SK-N-SH treated with all-trans-retinoic acid at 6 μM for 48 hours (cell line): ENCODE measurements around the gene SMIM5.

Experiments used
- ATAC-seq: fragments of 200-7000 bp; cut with Tn5 transposase; 3 replicates; pipeline ENCODE4 v1.9.1; 2020; ENCODE audit warnings: mild to moderate bottlenecking, moderate library complexity
- ARNTL ChIP-seq: fragments of 450-650 bp; formaldehyde crosslinking; IDR thresholded peaks from 2 replicates; pipeline ENCODE4 v1.5.0; 2020; ENCODE audit warnings: low read depth, mild to moderate bottlenecking, moderate library complexity, borderline replicate concordance
- BACH2 ChIP-seq: fragments of 250-450 bp; sonication (Bioruptor Pico); IDR thresholded peaks from 2 replicates; pipeline ENCODE4 v1.9.0; 2021; ENCODE audit warnings: mild to moderate bottlenecking, borderline replicate concordance
- CSDC2 ChIP-seq: fragments of 250-450 bp; sonication (Bioruptor Pico); IDR thresholded peaks from 2 replicates; pipeline ENCODE4 v1.5.0; 2020; ENCODE audit warnings: mild to moderate bottlenecking, moderate library complexity
- GLIS3 ChIP-seq: fragments of 250-450 bp; sonication (Bioruptor Pico); IDR thresholded peaks from 2 replicates; pipeline ENCODE4 v1.5.0; 2020; ENCODE audit warnings: mild to moderate bottlenecking, moderate library complexity
- ISL1 ChIP-seq: fragments of 250-450 bp; sonication (Bioruptor Pico); IDR thresholded peaks from 2 replicates; pipeline ENCODE4 v2.1.2; 2022; ENCODE audit warnings: mild to moderate bottlenecking, moderate library complexity
- PPARA ChIP-seq: fragments of 250-450 bp; sonication (Bioruptor Pico); IDR thresholded peaks from 2 replicates; pipeline ENCODE4 v1.5.0; 2020; ENCODE audit warnings: mild to moderate bottlenecking, borderline replicate concordance
- RARB ChIP-seq: fragments of 250-450 bp; sonication (Bioruptor Pico); IDR thresholded peaks from 2 replicates; pipeline ENCODE4 v1.8.0; 2021; ENCODE audit warnings: mild to moderate bottlenecking, moderate library complexity
- SNAI2 ChIP-seq: fragments of 250-450 bp; sonication (Bioruptor Pico); IDR thresholded peaks from 2 replicates; pipeline ENCODE4 v1.5.0; 2020; ENCODE audit warnings: mild to moderate bottlenecking, moderate library complexity
- TCF4 ChIP-seq: fragments of 250-450 bp; sonication (Bioruptor Pico); IDR thresholded peaks from 2 replicates; pipeline ENCODE4 v1.8.0; 2021; ENCODE audit warnings: mild to moderate bottlenecking, moderate library complexity, borderline replicate concordance
- TOX ChIP-seq: fragments of 250-450 bp; sonication (Bioruptor Pico); IDR thresholded peaks from 2 replicates; pipeline ENCODE4 v1.8.0; 2021; ENCODE audit warnings: mild to moderate bottlenecking, moderate library complexity, borderline replicate concordance
- ZC3H10 ChIP-seq: fragments of 250-450 bp; sonication (Bioruptor Pico); IDR thresholded peaks from 2 replicates; pipeline ENCODE4 v1.5.1; 2021; ENCODE audit warnings: mild to moderate bottlenecking, moderate library complexity
- ZFP3 ChIP-seq: fragments of 250-450 bp; sonication (Bioruptor Pico); IDR thresholded peaks from 2 replicates; pipeline ENCODE4 v1.5.0; 2020; ENCODE audit warnings: mild to moderate bottlenecking, moderate library complexity
- ZFP30 ChIP-seq: fragments of 450-650 bp; formaldehyde crosslinking; IDR thresholded peaks from 2 replicates; pipeline ENCODE4 v1.5.0; 2022; ENCODE audit warnings: mild to moderate bottlenecking, moderate library complexity
- ZNF565 ChIP-seq: fragments of 450-650 bp; formaldehyde crosslinking; conservative IDR thresholded peaks from 2 replicates; pipeline ENCODE4 v1.5.0; 2020; ENCODE audit warnings: low read depth, mild to moderate bottlenecking, moderate library complexity
- ZNF70 ChIP-seq: fragments of 450-650 bp; formaldehyde crosslinking; IDR thresholded peaks from 2 replicates; pipeline ENCODE4 v1.5.0; 2020; ENCODE audit warnings: mild to moderate bottlenecking, moderate library complexity
- ZNF8 ChIP-seq: fragments of 450-650 bp; formaldehyde crosslinking; IDR thresholded peaks from 2 replicates; pipeline ENCODE4 v1.5.0; 2020; ENCODE audit warnings: mild to moderate bottlenecking, moderate library complexity
- TF ChIP-seq, protein P1 (sequence below): fragments of 250-450 bp; sonication (Bioruptor Pico); IDR thresholded peaks from 2 replicates; pipeline ENCODE4 v1.8.0; 2021; ENCODE audit warnings: low read depth, mild to moderate bottlenecking, moderate library complexity, borderline replicate concordance
- TF ChIP-seq, protein P2 (sequence below): fragments of 250-450 bp; sonication (Bioruptor Pico); IDR thresholded peaks from 2 replicates; pipeline ENCODE4 v1.8.0; 2020; ENCODE audit warnings: mild to moderate bottlenecking, moderate library complexity, borderline replicate concordance
- TF ChIP-seq, protein P3 (sequence below): fragments of 250-450 bp; sonication (Bioruptor Pico); IDR thresholded peaks from 2 replicates; pipeline ENCODE4 v1.5.0; 2020; ENCODE audit warnings: mild to moderate bottlenecking, moderate library complexity
- TF ChIP-seq, protein P4 (sequence below): fragments of 250-450 bp; sonication (Bioruptor Pico); IDR thresholded peaks from 2 replicates; pipeline ENCODE4 v1.5.1; 2020; ENCODE audit warnings: low read depth, mild to moderate bottlenecking, moderate library complexity

Gene SMIM5

DNA sequence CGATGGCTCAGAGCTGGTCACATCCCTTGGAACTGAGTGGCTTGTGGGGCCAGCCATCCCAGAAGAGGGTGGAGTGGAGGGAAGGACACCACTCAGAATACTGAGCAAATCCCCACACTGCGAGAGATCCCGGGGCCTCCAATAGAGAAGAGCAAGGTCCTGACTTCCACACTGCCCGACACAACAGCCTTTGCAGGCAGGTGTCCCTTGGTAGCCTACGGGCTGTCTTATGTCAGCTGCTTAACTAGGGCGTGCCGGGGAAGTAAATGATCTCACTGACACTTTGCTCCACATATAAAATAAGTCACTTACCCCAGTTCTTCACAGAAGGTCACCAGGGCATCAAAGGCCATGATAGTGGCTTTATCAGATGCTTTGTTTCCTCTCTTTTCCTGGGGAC lies 17.6 kb downstream of the SMIM5 start:
- ATAC-seq, result no peak

DNA sequence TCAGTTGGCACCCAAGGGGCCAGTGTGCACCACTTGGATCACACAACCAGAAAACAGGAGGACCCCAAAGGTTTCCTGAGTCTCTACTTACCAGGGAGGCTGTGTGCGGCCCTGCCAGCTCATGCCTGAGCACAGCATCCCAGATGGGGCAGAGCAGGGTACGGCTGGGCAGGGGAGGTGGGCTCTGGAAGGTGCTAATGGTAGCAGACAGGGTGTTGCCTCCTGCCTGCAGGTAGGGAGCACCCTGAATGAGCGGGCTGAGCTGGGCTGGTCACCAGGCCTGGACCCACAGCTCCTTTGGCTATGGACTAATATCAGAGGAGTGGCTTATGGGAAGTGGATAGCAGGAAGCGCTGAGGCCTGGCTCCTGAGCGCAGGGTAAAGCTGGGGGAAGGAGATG lies 19.1 kb downstream of the SMIM5 start:
- no peak for ATAC-seq
- TF ChIP-seq PPARA (no peak), ZNF565 (CRISPR knock-in tag) (no peak), ZFP30 (CRISPR knock-in tag) (no peak), TOX (CRISPR knock-in tag) (no peak), ISL1 (CRISPR knock-in tag) (no peak), SNAI2 (CRISPR knock-in tag) (no peak), ARNTL (CRISPR knock-in tag) (no peak), BACH2 (CRISPR knock-in tag) (no peak), ZNF8 (no peak), CSDC2 (no peak), ZFP3 (CRISPR knock-in tag) (no peak), RARB (CRISPR knock-in tag) (no peak), ZNF70 (CRISPR knock-in tag) (no peak), TCF4 (CRISPR knock-in tag) (no peak), ZC3H10 (CRISPR knock-in tag) (no peak), GLIS3 (CRISPR knock-in tag) (no peak)
- TF ChIP-seq, protein P1, sequence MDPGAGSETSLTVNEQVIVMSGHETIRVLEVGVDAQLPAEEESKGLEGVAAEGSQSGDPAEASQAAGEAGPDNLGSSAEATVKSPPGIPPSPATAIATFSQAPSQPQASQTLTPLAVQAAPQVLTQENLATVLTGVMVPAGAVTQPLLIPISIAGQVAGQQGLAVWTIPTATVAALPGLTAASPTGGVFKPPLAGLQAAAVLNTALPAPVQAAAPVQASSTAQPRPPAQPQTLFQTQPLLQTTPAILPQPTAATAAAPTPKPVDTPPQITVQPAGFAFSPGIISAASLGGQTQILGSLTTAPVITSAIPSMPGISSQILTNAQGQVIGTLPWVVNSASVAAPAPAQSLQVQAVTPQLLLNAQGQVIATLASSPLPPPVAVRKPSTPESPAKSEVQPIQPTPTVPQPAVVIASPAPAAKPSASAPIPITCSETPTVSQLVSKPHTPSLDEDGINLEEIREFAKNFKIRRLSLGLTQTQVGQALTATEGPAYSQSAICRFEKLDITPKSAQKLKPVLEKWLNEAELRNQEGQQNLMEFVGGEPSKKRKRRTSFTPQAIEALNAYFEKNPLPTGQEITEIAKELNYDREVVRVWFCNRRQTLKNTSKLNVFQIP, result no peak
- TF ChIP-seq, protein P2, sequence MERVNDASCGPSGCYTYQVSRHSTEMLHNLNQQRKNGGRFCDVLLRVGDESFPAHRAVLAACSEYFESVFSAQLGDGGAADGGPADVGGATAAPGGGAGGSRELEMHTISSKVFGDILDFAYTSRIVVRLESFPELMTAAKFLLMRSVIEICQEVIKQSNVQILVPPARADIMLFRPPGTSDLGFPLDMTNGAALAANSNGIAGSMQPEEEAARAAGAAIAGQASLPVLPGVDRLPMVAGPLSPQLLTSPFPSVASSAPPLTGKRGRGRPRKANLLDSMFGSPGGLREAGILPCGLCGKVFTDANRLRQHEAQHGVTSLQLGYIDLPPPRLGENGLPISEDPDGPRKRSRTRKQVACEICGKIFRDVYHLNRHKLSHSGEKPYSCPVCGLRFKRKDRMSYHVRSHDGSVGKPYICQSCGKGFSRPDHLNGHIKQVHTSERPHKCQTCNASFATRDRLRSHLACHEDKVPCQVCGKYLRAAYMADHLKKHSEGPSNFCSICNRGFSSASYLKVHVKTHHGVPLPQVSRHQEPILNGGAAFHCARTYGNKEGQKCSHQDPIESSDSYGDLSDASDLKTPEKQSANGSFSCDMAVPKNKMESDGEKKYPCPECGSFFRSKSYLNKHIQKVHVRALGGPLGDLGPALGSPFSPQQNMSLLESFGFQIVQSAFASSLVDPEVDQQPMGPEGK (CRISPR knock-in tag), result no peak
- TF ChIP-seq, protein P3, sequence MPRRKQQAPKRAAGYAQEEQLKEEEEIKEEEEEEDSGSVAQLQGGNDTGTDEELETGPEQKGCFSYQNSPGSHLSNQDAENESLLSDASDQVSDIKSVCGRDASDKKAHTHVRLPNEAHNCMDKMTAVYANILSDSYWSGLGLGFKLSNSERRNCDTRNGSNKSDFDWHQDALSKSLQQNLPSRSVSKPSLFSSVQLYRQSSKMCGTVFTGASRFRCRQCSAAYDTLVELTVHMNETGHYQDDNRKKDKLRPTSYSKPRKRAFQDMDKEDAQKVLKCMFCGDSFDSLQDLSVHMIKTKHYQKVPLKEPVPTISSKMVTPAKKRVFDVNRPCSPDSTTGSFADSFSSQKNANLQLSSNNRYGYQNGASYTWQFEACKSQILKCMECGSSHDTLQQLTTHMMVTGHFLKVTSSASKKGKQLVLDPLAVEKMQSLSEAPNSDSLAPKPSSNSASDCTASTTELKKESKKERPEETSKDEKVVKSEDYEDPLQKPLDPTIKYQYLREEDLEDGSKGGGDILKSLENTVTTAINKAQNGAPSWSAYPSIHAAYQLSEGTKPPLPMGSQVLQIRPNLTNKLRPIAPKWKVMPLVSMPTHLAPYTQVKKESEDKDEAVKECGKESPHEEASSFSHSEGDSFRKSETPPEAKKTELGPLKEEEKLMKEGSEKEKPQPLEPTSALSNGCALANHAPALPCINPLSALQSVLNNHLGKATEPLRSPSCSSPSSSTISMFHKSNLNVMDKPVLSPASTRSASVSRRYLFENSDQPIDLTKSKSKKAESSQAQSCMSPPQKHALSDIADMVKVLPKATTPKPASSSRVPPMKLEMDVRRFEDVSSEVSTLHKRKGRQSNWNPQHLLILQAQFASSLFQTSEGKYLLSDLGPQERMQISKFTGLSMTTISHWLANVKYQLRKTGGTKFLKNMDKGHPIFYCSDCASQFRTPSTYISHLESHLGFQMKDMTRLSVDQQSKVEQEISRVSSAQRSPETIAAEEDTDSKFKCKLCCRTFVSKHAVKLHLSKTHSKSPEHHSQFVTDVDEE (CRISPR knock-in tag), result no peak
- TF ChIP-seq, protein P4, sequence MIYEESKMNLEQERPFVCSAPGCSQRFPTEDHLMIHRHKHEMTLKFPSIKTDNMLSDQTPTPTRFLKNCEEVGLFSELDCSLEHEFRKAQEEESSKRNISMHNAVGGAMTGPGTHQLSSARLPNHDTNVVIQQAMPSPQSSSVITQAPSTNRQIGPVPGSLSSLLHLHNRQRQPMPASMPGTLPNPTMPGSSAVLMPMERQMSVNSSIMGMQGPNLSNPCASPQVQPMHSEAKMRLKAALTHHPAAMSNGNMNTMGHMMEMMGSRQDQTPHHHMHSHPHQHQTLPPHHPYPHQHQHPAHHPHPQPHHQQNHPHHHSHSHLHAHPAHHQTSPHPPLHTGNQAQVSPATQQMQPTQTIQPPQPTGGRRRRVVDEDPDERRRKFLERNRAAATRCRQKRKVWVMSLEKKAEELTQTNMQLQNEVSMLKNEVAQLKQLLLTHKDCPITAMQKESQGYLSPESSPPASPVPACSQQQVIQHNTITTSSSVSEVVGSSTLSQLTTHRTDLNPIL (CRISPR knock-in tag), result no peak

More for the DNA sequence above, 17.6 kb downstream of the SMIM5 start:
- TF ChIP-seq ZC3H10 (CRISPR knock-in tag), result no peak
- TF ChIP-seq BACH2 (CRISPR knock-in tag), result no peak
- TF ChIP-seq, protein P4 (CRISPR knock-in tag), result no peak
- no peak for TF ChIP-seq TCF4 (CRISPR knock-in tag)
- no peak for TF ChIP-seq GLIS3 (CRISPR knock-in tag)
- TF ChIP-seq, protein P3 (CRISPR knock-in tag), result no peak
